Measurements from ENCODE around the gene SLC22A31.
A peak's percentile ranks its signal among the peaks of the same experiment; 100 is the strongest.
"Not testable (repeated sequence)": the region's sequence is repeated elsewhere in the genome, so short reads cannot be mapped to it uniquely, and the experiment has no call there.

SLC22A31 gene

DNA sequence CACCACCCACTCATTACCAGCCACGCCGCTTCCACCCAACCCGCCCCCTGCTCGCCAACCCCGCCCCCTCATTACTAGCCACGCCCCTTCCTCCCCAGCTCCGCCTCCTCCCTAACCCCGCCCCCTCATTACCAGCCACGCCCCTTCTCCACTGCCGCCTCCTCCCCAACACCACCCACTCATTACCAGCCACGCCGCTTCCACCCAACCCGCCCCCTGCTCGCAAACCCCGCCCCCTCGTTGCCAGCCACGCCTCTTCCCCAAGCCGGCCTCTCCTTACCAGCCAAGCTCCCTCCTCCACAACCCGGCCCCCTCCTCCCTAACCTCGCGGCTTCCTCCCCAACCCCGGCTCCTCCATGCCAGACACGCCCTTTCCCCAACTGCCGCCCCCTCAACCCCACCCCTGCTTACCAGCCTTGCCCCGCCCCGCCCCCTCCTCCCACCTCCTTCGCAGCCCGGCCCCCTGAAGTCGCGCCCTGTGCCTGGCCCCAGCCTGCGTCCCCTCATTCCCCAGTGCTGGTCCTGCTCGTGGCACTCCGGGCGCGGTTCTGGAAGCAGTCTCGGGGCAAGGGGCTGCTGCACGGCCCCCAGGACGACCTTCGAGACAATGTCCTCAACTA is 7.3 kb downstream of the SLC22A31 start:
- no peak for DNase-seq

DNA sequence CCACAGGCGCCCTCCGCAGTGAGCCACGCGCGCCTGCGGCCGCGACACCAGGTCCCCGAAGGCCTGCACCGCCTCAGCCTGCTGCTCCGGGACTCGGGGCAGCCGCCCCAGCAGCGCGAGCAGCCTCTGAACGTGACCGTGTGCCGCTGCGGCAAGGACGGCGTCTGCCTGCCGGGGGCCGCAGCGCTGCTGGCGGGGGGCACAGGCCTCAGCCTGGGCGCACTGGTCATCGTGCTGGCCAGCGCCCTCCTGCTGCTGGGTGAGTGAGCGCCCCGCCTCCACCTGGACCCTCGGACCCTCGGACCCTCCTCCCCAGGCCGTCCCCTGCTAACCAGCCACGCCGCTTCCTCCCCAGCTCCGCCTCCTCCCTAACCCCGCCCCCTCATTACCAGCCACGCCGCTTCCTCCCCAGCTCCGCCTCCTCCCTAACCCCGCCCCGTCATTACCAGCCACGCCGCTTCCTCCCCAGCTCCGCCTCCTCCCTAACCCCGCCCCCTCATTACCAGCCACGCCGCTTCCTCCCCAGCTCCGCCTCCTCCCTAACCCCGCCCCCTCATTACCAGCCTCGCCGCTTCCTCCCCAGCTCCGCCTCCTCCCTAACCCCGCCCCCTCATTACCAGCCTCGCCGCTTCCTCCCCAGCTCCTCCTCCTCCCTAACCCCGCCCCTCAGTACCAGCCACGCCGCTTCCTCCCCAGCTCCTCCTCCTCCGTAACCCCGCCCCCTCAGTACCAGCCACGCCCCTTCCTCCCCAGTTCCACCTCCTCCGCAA is 8.0 kb downstream of the SLC22A31 start:
- DNase-seq = peak; percentile 52 to 63

DNA sequence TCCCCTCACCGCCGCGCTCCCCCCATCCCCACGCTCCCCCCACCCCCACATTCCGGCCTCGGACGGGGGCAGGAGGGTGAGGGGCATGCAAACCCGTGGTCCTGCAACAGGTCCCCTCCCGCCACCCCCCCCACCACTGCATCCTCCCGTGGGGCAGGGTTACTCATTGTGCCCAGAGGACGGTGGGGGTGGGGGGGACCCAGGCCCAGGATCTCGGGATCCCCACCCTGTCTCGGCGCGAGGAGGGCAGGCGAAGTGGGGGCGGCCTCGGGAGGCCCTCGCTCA is 8.5 kb downstream of the SLC22A31 start:
- no peak for DNase-seq

DNA sequence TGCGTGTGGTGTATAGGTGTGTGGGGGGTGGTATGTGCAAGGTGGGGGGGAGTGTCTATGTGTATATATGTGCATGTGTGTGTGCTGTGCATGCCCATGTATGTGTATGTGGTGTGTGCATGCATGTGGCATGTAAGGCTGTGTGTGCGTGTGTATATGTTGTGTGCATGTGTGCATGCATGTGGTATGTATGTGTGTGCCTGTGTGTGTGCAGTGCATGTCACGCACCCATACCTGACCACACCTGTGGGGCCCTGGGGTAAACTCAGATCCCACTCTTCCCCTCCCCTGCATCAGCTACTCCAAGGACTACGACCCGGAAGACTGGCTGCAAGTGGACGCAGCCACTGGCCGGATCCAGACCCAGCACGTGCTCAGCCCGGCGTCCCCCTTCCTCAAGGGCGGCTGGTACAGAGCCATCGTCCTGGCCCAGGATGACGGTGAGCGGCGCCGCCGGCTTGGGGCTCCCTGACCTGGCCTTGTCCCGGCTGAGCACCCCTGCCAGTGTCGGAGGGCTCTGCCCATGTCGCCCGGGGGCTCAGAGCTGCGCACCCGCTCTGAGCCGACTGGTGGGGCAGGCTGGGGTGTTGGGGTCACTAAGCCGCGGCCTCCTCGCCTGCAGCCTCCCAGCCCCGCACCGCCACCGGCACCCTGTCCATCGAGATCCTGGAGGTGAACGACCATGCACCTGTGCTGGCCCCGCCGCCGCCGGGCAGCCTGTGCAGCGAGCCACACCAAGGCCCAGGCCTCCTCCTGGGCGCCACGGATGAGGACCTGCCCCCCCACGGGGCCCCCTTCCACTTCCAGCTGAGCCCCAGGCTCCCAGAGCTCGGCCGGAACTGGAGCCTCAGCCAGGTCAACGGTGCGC is 9.1 kb downstream of the SLC22A31 start:
- DNase-seq = no peak

DNA sequence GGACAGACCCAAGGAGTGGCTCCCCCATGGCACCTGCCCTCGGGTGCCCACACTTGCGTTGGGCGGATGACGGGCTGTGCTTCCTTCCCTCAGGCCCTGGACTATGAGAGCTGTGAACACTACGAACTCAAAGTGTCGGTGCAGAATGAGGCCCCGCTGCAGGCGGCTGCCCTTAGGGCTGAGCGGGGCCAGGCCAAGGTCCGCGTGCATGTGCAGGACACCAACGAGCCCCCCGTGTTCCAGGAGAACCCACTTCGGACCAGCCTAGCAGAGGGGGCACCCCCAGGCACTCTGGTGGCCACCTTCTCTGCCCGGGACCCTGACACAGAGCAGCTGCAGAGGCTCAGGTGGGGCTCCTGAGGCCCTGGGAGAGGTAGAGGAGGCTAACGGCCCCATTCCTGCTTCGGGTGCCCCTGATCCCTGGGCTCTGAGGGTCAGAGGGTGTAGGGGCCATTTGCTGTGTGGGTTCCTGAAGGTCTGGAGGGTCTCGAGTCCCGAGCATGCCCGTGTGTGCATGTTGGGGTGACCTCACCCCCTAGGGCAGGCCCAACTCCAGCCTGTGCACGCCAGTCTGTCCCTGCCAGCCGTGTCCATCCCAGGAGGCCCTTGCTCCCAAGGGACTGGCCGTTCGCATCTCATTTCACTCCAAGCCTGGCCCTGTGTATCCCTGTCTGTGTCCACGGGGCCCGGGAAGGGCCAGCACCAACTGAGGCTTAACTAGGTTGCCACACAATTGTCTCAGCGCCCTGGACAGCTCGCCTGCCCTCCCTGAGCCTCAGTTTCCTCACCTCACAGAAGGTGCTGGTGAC is 10.0 kb downstream of the SLC22A31 start:
- no peak for DNase-seq

DNA sequence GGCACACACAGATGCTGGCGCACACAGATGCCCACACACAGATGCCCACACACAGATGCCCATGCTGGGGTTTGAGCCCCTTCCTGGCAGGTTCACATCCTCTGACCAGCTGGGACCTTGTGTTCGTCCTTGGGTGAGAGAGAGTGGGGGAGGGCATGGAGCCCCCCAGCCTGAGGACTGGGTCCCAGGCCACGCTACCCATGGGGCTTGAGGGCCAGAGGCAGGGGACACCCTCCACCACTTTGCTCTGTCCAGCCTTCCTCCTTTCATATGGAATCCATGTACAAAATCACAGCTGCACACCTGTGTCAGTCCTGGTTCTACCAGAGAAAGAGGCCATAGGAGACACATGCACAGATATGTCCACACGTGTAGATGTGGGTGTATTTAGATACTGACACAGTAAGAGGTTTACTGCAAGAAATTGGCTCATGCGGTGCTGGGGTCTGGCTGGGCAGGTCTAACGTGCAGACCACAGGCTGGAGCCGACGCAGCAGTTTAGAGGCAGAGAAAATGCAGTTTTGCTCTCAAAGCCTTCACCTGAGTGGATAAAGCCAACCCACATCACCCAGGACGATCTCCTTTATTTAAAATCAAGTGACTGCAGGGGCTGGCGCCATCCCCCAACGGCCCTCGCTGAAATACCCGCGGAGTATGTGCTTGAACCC is 10.8 kb downstream of the SLC22A31 start:
- DNase-seq = no peak

DNA sequence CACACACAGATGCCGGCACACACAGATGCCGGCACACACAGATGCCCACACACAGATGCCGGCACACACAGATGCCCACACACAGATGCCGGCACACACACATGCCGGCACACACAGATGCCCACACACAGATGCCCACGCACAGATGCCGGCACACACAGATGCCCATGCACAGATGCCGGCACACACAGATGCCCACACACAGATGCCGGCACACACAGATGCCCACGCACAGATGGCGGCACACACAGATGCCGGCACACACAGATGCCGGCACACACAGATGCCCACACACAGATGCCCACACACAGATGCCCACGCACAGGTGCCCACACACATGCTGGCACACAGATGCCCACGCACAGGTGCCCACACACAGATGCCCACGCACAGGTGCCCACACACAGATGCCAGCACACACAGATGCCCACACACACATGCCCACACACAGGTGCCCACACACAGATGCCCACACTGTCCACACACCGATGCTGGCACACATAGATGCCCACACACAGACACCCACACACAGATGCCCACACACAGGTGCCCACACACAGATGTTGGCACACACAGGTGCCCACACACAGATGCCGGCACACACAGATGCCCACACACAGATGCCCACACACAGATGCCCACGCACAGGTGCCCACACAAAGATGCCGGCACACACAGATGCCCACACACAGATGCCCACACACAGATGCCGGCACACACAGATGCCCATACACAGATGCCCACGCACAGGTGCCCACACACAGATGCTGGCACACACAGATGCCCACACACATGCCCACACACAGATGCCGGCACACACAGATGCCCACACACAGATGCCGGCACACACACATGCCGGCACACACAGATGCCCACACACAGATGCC is 11.6 kb downstream of the SLC22A31 start:
- not testable (repeated sequence) for DNase-seq

DNA sequence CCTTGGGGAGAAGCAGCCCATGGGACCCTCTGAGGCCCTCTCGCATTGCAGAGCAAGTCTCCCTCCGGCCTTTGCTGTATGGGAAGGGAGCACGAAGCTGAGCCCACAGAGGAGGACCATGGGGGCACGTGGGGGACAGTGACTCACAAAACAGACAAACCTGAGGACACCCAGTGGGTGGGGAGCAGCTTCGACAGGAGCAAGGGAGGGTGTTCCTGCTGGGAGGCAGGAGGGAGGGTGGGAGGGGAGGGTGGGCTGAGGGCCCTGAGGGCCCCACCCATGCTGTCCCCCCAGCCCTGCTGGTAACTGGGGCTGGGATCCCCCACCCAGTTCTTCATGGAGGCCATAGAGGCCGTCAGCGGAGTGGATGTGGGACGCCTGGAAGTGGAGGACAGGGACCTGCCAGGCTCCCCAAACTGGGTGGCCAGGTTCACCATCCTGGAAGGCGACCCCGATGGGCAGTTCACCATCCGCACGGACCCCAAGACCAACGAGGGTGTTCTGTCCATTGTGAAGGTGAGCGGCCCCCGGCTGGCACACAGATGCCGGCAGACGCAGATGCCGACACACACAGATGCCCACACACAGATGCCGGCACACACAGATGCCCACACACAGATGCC is 12.5 kb downstream of the SLC22A31 start:
- no peak for DNase-seq

DNA sequence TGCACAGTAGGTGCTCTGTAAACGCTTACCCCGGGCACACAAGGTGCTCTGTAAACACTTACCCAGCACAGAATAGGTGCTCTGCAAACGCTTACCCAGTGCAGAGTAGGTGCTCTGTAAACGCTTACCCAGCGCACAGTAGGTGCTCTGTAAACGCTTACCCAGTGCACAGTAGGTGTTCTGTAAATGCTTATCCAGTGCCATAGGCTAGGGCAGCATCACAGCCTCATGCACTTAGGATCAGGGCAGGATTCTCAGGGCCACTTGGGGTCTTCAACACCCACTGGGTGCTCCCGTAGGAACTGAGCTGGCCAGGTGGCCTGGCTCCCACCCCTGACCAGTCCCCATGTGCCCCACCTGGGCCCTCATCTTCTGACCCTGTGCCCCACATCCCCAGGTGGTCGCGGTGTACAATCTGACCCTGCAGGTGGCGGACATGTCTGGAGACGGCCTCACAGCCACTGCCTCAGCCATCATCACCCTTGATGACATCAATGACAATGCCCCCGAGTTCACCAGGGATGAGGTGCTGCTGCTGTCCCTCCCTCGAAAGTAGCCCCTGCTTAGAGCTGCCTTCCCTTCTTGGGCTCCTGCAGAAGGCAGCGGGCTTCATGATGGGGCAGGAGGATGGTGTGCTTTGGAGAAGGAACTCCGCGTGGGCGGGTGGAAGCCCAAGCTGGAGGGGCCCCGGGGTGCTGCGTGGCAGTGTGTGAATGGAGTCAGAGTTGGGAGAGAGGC is 13.1 kb downstream of the SLC22A31 start:
- DNase-seq = no peak

DNA sequence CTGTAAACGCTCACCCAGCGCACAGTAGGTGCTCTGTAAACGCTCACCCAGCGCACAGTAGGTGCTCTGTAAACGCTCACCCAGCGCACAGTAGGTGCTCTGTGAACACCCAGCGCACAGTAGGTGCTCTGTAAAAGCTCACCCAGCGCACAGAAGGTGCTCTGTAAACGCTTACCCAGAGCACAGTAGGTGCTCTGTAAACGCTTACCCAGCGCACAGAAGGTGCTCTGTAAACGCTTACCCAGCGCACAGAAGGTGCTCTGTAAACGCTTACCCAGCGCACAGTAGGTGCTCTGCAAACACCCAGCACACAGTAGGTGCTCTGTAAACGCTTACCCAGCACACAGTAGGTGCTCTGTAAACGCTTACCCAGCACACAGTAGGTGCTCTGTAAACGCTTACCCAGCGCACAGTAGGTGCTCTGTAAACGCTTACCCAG is 13.7 kb downstream of the SLC22A31 start:
- DNase-seq = not testable (repeated sequence)

DNA sequence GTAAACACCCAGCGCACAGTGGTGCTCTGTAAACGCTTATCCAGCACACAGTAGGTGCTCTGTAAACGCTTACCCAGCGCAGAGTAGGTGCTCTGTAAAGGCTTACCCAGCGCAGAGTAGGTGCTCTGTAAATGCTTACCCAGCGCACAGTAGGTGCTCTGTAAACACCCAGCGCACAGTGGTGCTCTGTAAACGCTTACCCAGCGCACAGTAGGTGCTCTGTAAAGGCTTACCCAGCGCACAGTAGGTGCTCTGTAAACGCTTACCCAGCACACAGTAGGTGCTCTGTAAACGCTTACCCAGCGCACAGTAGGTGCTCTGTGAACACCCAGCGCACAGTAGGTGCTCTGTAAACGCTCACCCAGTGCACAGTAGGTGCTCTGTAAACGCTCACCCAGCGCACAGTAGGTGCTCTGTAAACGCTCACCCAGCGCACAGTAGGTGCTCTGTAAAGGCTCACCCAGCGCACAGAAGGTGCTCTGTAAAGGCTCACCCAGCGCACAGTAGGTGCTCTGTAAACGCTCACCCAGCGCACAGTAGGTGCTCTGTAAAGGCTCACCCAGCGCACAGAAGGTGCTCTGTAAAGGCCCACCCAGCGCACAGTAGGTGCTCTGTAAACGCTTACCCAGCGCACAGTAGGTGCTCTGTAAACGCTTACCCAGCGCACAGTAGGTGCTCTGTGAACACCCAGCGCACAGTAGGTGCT is 14.3 kb downstream of the SLC22A31 start:
- DNase-seq = not testable (repeated sequence)

DNA sequence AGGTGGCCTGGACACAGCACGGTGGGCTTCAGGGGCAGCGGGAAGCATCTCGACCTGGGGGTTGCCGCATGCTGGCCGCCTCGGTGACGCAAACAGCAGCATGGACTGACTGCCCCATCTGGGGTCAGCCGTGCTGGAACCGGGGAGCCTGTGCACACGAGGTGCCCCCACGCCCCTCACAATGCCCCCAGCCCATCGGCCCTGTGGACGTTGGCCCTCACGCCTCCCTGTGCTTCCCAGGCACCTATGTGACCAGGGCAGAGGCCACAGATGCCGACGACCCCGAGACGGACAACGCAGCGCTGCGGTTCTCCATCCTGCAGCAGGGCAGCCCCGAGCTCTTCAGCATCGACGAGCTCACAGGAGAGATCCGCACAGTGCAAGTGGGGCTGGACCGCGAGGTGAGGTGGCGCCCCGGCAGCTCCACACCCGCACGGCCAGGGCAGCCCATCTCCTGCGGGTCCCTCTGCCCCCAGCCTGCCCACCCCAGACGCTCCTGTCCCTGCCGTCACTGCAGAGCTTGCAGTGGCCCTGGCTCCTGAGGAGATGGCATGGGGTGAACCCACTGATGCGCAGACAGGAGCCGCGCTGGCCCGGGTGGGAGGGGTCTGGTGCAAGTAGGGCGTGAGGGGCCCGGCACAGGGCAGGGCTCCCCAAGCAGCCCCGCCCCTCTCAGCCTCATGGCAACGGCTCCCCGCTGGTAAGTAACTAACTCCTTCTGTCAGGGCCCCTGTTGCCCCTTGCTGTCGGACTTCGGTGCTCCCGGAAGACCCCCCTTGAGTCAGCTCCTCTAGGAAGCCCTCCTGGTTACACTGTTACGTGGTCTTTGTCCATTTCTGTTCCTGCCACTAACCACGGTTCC is 15.2 kb downstream of the SLC22A31 start:
- DNase-seq = peak in 1 of 2 experiments; percentile 0

DNA sequence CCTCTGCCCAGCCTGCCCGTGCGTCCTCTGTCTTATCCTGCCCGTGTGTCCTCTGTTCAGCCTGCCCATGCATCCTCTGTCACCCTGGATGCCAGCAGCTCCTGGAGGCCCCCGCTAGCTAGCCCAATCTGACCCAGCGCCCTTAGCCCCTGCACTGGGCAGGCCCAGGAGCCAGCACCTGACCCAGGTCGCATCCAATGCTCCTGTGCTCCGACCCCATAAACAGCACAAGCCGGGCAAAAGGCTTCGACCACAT is 15.7 kb downstream of the SLC22A31 start:
- DNase-seq = no peak

DNA sequence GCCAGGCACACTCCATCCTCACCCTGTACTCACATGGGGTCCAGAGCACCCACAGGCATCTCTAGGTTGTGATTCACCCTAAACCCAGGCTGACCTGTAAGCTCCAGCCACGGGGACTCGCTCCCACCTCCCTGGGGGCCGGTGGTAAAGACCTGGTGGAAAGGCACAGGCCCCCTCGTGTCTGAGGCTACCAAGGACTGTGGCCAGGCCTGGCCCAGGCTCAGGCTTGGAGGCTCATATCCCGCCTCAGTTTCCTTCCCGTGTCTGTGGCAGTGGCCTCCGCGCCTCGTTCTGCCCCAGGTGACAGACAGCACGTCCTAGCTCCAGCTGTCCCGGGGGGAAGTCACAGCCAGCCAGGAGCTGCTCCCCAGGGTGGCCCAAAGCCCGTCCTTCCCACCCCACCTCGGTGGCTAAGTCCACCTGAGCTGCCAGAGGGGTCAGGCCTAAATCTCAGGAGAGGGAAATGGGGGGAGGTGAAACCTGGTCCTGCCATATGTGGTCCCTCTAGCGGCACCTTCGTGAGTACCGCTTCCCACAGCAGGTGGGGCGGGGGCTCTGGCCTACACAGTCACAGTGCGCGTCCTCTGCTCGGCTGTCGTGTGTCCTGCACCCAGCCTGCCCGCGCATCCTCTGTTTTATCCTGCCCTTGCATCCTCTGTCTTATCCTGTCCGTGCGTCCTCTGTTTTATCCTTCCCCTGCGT is 16.2 kb downstream of the SLC22A31 start:
- no peak for DNase-seq

DNA sequence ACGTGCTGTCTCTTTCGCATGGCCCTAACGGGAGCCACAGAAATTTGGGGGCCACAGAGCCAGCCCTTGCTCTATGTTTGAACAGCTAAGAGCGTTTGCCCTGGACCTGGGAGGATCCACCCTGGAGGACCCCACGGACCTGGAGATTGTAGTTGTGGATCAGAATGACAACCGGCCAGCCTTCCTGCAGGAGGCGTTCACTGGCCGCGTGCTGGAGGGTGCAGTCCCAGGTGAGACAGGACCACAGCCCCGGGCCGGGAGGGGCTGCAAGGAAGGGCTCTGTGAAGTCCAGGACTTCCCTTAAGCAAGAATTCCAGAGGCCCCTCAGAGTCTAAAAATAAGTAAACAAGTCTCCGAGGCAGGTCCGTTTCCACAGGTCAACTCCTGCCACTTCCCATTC is 16.9 kb downstream of the SLC22A31 start:
- DNase-seq = no peak

DNA sequence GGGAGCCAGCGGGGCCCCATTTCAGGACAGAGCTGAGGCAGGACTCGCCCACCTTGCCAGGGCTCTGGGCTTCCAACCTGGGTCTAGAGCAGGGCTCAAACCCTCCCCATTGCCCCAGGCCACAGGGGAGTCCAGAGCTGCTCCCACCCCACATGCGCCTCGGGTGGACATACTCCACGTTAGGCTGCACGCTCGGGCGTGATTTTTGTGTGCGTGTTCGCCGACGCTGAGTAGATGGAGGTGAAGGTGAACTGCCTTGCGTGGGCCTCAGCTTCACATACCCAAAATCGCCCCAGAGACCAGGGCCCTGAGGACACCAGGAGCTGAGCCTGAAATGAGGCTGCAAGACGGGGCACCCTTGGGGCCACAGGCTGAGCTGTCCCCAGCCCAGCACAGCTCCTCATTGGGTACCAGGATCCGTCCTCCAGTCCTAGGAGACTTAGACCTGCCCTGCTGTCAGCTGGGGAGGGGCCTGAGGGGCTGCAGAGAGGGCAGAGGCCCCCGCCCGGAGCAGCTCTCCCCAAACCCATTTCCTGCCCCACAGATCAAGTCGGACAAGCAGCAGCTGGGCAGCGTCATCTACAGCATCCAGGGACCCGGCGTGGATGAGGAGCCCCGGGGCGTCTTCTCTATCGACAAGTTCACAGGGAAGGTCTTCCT is 20.6 kb downstream of the SLC22A31 start:
- DNase-seq = no peak

DNA sequence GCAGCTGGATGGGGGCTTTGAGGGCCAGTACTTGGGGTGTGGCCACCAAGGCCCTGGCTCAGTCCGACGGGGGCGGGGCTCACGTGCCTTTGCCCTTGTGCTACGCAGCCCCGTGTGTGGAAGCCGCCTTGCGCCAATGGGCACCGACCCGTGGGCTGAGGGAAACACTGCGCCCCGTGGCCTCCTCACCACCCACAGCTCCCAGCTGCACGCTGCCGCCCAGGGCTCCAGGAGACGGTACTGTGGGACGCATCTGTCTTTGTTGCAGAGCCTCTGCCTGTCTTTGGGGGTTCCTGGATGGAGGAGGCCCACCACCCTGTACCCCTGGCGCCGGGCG is 21.2 kb downstream of the SLC22A31 start:
- DNase-seq = no peak
